Mesodermal cell (in vitro differentiated cells): ENCODE measurements around the gene TRIOBP.

Experiments used
- H3K27ac ChIP-seq: 2 replicates; pipeline ENCODE4 v1.7.0; 2013; ENCODE audit warnings: mild to moderate bottlenecking, low read depth, low read length, moderate library complexity; ENCODE audit not compliant: severe bottlenecking
- H3K36me3 ChIP-seq: 2 replicates; pipeline ENCODE4 v1.7.1; 2013; ENCODE audit warnings: mild to moderate bottlenecking, low read length, moderate library complexity; ENCODE audit not compliant: control insufficient read depth, insufficient read depth
- H3K4me1 ChIP-seq: one replicate; pipeline ENCODE4 v1.7.1; 2013; ENCODE audit warnings: mild to moderate bottlenecking, low read length; ENCODE audit not compliant: insufficient read depth, control insufficient read depth, poor library complexity, severe bottlenecking
- H3K4me3 ChIP-seq: 2 replicates; pipeline ENCODE4 v1.7.0; 2013; ENCODE audit warnings: low read length, control low read depth, mild to moderate bottlenecking; ENCODE audit not compliant: insufficient read depth, poor library complexity, severe bottlenecking; ENCODE audit errors: extremely low read depth
- H3K9me3 ChIP-seq: 2 replicates; pipeline ENCODE4 v1.7.1; 2013; ENCODE audit warnings: mild to moderate bottlenecking, low read length, moderate library complexity; ENCODE audit not compliant: control insufficient read depth
- WGBS, 2 experiments: methylation state at CpG; one replicate each; pipeline ENCODE4 v1.1.5; 2013; ENCODE audit warnings: missing lambda C conversion rate in 2 of 2; ENCODE audit not compliant: insufficient coverage in 2 of 2; 5-methylcytosine and 5-hydroxymethylcytosine counted together

TRIOBP gene

DNA sequence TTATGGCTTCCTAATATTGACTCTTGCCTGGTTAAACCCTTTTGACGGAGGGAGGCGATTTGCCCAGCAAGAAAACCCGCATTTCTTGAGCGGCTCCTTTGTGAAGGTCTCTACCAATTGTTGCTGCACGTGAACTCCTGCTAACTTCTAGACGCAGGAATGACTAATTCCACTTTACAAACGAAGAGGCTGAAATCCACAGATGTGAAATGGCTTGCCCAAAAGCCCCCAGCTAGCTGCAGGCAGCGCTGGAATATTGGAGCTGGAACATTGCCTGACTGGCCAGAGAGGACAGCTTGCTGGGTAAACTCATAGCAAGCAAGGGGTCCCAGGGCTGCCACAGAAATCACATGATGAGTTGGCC lies 111.4 kb downstream of the TRIOBP start:
- H3K27ac ChIP-seq, result peak overlapping the region; percentile 66
- H3K9me3 ChIP-seq, result no peaks in the 10 kb centered on the region
- WGBS, 2 experiments, result 5 to 7% methylated on average over 8 of the region's 8 CpGs

DNA sequence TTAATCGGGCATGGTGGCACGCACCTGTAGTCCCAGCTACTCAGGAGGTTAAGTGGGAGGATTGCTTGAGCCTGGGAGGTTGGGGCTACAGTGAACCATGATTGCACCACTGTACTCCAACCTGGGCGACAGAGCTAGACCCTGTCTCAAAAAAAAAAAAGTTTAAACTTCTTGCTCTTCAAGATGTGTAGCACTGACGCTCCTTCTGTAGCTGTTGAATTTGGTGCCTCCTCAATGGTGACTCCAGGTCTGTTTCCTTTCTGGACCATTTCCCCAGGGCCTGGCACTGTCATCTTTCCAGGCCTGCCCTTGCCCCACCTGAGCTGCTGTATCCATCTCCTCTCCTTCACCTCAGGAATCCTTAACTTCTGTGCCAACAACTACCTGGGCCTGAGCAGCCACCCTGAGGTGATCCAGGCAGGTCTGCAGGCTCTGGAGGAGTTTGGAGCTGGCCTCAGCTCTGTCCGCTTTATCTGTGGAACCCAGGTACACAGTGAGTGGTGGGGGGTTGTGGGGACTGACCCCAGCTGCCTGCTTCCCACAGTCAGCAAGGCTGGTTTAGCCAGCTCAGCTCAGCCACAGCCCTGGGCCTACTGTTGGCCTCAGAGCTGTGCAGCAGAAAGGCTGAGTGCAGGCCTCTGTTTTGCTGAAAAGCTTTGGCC lies 113.0 kb downstream of the TRIOBP start:
- 97% methylated on average over 5 of the region's 5 CpGs for WGBS, 2 experiments
- no peaks in the 10 kb centered on the region for H3K9me3 ChIP-seq
- H3K4me1 ChIP-seq, result peaks cover 20% of the 10 kb centered on the region
- H3K27ac ChIP-seq, result no peak overlapping the region
- peaks cover 8% of the 10 kb centered on the region for H3K36me3 ChIP-seq
- H3K4me3 ChIP-seq, result no peak overlapping the region

More for the DNA sequence above, 111.4 kb downstream of the TRIOBP start:
- Histone ChIP-seq H3K36me3 (no peaks in the 10 kb centered on the region), H3K4me1 (peaks cover 28% of the 10 kb centered on the region), H3K4me3 (peak overlapping the region; percentile 65)

DNA sequence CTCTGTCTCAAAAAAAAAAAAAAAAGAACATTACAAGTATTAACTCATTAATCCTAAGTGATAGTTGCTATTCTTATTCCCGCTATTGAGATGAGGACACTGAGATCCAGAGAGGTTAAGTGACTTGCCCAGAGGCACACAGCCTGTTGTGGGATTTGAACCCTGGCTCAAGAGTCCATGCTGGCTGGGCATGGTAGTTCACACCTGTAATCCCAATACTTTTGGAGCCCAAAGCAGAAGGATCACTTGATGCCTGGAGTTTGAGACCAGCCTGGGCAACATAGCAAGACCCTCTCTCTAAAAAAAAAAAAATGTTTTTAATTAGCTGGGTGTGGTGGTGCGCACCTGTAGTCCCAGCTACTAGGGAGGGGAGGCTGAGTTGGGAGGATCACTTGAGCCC lies 115.0 kb downstream of the TRIOBP start:
- no peak overlapping the region for H3K27ac ChIP-seq
- H3K4me1 ChIP-seq, result peaks cover 5% of the 10 kb centered on the region
- no peaks in the 10 kb centered on the region for H3K9me3 ChIP-seq
- H3K36me3 ChIP-seq, result peaks cover 11% of the 10 kb centered on the region
- 100% methylated on average over 1 to 2 of the region's 2 CpGs for WGBS, 2 experiments
- no peak overlapping the region for H3K4me3 ChIP-seq

DNA sequence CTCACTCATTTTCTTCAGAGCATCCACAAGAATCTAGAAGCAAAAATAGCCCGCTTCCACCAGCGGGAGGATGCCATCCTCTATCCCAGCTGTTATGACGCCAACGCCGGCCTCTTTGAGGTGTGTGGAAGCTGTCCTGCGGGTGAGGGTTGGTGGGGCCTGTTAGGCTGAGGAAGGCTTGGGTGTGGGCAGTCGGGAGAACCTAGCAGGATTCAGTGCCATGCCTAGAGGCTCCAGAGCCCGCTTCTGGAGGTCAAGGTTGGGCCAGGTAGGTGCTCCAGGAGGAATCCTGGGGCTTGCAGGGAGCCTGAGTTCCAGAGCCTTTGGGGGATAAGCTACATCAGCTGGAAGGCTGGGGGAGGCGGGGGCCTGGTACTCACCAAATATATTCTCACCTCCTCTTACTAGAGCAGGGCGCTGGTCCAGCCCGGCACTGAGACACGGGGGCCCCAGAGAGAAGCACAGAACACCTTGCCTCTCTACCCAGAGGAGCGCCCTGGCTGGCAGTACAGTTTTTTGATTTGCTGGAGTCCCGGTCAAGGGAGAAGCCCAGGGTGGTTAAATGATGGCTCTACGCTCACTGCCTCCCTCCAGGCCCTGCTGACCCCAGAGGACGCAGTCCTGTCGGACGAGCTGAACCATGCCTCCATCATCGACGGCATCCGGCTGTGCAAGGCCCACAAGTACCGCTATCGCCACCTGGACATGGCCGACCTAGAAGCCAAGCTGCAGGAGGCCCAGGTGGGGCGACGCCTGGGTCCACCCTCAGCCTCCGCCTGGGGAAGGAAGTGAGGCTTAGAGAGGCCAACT lies 116.2 kb downstream of the TRIOBP start:
- 95 to 97% methylated on average over 19 to 22 of the region's 27 CpGs for WGBS, 2 experiments
- Histone ChIP-seq H3K9me3 (no peaks in the 10 kb centered on the region), H3K27ac (no peak overlapping the region), H3K4me1 (peaks cover 4% of the 10 kb centered on the region), H3K4me3 (no peak overlapping the region), H3K36me3 (peaks cover 11% of the 10 kb centered on the region)

DNA sequence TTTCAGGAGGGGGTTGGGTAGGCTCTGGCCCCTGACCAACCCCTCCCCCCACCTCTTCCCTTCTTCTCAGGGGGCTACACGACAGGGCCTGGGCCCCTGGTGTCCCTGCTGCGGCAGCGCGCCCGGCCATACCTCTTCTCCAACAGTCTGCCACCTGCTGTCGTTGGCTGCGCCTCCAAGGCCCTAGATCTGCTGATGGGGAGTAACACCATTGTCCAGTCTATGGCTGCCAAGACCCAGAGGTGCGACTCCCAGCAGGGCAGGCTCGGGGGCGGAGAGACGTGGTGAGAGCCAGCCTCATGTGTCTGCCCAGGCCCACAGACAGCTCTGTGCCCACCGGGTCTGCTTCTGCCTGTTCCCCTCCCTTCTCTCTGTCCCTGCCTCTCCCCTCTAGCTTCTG lies 118.7 kb downstream of the TRIOBP start:
- 86 to 92% methylated on average over 8 to 12 of the region's 12 CpGs for WGBS, 2 experiments
- H3K9me3 ChIP-seq, result no peaks in the 10 kb centered on the region
- H3K36me3 ChIP-seq, result peaks cover 11% of the 10 kb centered on the region
- no peak overlapping the region for H3K27ac ChIP-seq
- H3K4me3 ChIP-seq, result no peak overlapping the region
- H3K4me1 ChIP-seq, result peaks cover 16% of the 10 kb centered on the region

DNA sequence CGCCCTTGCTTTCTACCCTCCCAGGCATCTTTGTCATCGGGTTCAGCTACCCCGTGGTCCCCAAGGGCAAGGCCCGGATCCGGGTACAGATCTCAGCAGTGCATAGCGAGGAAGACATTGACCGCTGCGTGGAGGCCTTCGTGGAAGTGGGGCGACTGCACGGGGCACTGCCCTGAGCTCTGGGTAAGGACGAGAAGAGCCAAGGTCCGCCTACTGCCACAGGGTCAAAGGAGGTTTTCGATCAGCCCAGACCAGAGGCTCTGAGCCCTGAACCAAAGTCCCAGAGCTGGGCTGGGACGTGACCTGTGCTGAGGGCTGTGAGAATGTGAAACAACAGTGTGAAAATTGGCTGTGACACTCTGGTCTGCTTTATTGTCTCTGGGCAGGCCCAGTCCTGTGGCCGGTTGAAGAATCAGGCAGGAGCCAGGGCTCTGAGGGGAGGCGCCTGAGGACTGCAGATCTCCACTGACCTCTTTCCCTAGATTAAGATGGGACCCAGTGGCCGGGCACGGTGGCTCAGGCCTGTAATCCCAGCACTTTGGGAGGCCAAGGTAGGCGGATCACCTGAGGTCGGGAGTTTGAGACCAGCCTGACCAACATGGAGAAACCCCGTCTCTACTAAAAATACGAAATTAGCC lies 119.8 kb downstream of the TRIOBP start:
- H3K36me3 ChIP-seq, result peaks cover 11% of the 10 kb centered on the region
- WGBS, 2 experiments, result 93 to 97% methylated on average over 20 to 23 of the region's 23 CpGs
- no peaks in the 10 kb centered on the region for H3K9me3 ChIP-seq
- H3K4me1 ChIP-seq, result peaks cover 16% of the 10 kb centered on the region
- H3K27ac ChIP-seq, result no peak overlapping the region
- no peak overlapping the region for H3K4me3 ChIP-seq

DNA sequence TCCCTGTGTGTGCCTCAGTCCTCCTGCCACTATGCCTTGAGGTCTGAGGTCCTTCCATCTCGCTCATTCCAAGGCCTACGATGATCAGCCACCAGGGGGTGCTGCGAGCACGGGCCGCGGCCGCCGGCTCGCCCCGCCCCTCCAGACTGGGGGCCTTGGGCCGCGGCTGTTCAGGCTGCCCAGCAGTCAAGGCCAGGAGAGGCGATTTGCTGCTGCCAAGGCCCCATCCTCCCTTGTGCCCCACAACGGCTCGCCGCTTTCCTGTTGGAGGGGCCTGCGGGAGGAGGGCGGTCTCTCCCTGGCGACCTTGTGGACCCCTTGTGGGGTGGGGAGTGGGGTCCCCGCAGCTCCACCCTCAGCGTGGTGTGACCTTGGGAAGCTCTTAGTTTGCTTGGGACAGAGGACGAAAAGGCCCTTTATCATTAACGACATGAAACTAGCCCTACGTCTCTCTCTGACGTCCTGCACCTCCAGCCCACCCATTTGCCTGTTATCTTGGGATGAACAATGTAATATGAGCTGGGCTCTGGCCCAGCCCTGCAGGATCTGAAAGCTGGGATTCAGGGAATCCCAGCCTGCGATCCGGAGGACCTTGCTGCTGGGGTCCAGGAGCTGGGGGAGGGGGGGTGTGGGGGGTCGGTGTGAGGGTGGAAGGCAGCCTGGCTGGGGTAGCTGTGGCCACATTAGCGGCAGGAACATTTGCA lies 121.0 kb downstream of the TRIOBP start:
- Histone ChIP-seq H3K4me1 (peaks cover 22% of the 10 kb centered on the region), H3K9me3 (no peaks in the 10 kb centered on the region), H3K36me3 (peaks cover 11% of the 10 kb centered on the region), H3K27ac (peak overlapping the region; percentile 94), H3K4me3 (peak overlapping the region; percentile 19)
- WGBS, 2 experiments, result 0 to 1% methylated on average over 10 to 14 of the region's 29 CpGs

DNA sequence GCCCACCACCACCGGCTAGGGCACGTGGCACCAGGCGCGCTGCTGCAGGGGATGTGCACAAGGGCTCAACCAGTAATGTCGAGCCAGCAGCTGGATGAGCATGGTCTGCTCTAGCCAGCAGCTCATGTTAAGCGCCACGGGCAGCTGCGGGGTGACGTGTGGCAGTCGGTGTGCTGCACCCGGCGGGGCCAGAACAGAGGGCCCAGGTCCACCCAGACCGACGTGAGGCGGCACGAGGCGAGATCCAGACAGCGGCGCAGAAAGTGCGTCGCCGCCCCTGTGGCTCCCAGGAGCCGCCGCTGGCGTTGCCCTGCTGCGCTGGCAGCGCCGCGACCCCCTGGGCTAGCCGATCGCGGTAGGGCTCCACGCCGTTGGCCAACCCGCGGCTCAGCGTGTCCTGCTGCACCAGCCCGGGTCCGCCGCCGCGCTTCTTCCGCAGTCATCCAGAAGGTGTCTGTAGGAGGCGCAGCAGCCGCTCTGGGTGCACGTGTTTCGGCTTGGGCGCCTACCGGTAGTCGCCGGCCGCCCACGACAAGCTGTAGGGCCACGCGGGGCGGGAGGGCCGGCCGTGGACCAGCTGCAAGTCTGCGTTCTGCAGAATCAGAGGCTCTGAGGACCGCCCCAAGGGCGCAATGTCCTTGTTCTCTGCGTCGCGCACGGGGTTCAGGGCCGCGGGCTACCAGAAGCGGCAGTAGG lies 121.7 kb downstream of the TRIOBP start:
- no peaks in the 10 kb centered on the region for H3K9me3 ChIP-seq
- peaks cover 22% of the 10 kb centered on the region for H3K4me1 ChIP-seq
- peaks cover 9% of the 10 kb centered on the region for H3K36me3 ChIP-seq
- peak overlapping the region; percentile 94 for H3K27ac ChIP-seq
- WGBS, 2 experiments, result 7% methylated on average over 53 to 68 of the region's 68 CpGs
- peak overlapping the region; percentile 19 for H3K4me3 ChIP-seq

DNA sequence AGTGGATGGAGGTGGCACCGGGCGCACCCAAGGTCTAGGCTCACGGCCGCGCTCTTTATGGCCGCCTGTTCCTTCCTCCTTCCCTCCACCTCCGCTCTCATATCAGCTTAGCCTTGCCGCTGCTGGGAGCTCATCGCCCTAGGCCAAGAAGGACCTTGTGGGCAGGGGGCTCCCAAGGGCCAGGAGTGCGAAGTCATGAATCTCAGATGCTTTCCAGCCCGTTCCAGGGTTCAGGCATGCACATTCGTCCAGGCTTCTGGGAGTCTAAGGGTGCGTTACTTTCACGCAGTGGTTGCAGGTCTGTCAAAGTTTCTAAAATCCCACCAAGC lies 122.2 kb downstream of the TRIOBP start:
- Histone ChIP-seq H3K36me3 (peaks cover 8% of the 10 kb centered on the region), H3K4me3 (no peak overlapping the region), H3K27ac (no peak overlapping the region), H3K9me3 (no peaks in the 10 kb centered on the region), H3K4me1 (peaks cover 22% of the 10 kb centered on the region)
- WGBS, 2 experiments, result 52 to 62% methylated on average over 7 to 12 of the region's 14 CpGs

DNA sequence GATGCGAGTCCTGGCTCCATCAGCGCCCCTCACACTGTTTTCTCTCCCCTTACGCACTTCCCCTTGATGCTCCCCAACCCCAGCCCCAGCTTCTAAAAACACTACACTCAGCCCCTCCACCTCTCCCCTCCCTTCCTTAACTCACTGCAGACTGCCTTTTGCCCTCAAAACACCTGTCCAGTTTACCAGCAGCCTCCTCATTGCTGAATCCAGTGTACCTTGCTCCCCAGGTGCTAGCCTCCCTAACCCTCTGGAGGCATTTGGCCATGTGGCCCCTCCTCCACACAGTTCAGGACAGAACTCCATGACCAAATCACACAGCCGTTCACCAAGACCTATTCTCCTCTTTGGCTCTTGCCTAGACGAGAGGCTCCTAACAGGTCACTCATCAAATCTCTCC lies 123.5 kb downstream of the TRIOBP start:
- H3K27ac ChIP-seq, result no peak overlapping the region
- WGBS, 2 experiments, result 90 to 100% methylated on average over 2 to 5 of the region's 5 CpGs
- H3K36me3 ChIP-seq, result no peaks in the 10 kb centered on the region
- no peak overlapping the region for H3K4me3 ChIP-seq
- H3K4me1 ChIP-seq, result peaks cover 22% of the 10 kb centered on the region
- H3K9me3 ChIP-seq, result no peaks in the 10 kb centered on the region
